Germinal center (tissue), 1 donor: ENCODE results near the gene DMRT1.

Experiments
- DNase-seq: peaks from one replicate; pipeline ENCODE4 v3.0.0; 2012; ENCODE audit warnings: mixed read lengths, low spot score

DMRT1 gene

GRCh38 chr9:971901-972500 is 130.5 kb downstream of the DMRT1 start:
- DNase-seq, result peak; percentile 37

- DNase-seq, result no peak
Measured at GRCh38 chr9:972501-973294, 131.2 kb downstream of the DMRT1 start.

DNA sequence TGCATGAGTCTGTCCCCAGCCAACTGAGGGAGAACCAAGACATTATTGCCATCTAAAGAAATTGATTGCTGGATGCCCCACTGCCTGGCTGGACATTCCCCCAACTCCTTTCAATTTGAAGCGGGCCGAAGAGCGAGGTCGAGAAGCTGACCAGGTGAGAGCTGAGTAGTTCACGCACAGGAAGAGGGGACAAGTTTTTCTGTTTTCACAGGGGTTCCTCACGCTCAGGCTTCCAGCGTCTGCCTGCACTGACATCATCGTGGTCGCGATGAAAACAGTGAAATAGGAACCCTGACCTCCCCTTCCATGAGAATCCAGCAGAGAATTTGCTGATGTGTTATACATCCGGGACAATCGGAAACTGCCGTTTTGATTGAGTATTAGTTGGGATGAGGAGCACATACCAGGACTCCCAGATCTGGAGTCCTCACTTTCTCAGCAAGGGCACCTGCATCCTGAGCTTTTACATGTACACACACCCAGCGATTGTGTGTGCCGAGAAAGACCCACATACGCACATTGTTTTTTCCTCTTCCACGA is 131.9 kb downstream of the DMRT1 start:
- DNase-seq, result no peak

GRCh38 chr9:974031-974995 is 132.8 kb downstream of the DMRT1 start:
- DNase-seq, result no peak

DNA sequence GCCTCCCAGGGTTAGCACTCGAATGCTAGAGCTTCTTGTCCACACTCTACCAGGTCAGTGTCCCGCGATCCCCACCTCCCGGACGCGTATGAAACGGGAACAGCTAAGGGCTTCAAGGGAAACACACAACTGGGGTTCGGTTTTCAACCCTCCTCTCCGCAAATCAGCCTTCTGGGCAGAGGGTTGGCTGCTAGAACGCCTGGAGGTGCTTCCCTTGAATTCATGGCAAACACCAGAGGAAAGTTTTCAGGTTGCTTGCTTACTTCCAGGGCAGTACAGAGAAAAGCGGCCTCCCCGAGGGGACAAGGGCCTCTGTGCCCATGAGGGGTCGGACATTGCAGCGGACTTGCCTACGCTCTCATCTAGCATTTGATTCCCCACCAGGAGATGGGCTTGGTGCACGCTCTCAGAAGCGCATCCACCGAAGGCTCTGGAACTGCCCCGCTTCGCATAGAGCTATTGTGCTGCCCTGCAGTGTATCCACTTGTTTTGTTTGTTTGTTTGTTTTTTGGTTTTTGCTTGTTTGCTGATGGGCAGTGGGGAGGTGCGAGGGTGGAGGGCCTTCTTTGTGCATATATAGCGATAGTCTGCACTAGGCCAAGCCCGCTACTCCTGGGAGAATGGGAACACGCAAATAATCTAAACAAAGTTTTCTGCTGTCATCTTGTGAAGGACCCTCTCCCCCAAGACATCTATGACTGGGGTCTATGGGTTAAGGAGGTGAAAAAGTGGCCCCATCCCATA is 133.7 kb downstream of the DMRT1 start:
- DNase-seq, result no peak

DNA sequence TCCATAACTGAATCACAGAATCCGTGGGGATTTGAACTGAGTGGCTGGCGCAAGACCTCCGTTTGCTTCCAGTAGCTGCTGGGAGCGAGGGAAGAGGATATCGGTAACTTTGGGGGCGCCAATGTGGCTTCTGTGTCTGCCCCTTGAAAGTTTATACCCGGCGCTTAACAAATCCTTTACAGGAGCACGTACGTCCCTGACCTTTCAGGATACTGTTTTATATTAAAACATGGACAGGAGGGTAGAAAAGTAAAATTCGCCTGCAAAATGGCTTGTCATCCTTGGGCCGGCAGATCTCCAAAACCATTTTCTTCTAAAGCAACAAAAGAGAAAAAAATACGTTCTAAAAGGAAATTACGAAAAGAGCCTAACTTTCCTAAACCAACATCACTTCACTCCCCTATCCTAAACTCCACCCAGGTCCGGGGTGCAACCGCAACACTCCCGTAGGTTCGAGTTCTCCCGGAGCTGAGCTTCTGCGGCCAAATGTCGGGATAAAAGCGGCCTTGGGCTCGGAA is 134.3 kb downstream of the DMRT1 start:
- no peak for DNase-seq

GRCh38 chr9:976258-976942 is 134.9 kb downstream of the DMRT1 start, which contains the start of gene DMRT3:
TSS of gene DMRT3 (plus strand) at chr9:976655. CDS start at chr9:977002, 347 bp downstream.
- no peak for DNase-seq

- DNase-seq, result no peak
Measured at GRCh38 chr9:976943-977837, 135.7 kb downstream of the DMRT1 start.

DNA sequence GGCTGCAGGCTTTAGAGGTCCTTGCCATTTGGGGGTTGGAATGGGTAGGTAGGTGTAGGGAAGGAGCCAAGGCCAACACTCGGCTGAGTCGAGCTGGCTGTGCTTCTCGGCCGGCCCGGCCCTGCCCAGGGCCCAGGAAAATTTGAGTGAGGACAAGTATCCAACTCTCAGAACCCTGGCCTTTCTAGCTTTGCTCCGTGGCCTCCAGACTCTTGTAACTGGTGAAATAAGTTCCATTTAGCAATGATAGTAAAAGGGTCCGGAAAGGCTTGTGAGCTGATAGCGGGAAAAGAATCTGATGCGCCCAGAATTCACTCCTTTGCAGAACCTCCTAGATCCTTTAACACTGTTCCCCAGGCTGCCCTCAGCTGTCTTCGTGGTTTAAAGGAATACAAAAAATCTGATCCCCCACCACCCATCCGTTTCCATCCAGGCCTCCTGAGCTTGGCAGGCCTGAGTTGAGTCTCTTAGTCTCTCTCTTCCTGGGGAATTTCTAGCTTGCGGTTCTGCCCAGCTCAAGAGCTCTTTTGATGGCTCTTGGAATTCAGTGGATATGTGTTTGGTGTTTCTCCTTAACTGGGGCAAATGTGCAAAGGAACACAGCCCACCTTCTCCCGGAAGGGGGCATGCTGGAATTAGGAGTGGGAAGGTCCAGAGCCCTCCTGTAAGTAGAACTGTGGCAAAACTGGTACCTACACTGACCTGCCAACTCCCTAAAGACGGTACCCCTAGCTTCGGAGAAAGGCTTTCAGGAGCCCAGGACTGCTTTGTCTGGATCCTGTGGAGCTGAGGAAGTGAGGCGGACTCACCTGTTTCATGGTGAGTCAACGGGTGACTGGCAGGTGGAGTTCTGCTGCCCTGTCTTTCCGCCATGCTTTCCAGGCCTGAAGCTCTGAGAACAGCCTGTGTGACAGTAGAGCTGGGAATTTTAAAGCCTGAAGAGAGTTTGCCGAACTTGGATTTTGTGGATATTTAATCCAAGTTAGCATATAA is 136.6 kb downstream of the DMRT1 start:
- DNase-seq, result no peak

GRCh38 chr9:979983-980382 is 138.5 kb downstream of the DMRT1 start:
- DNase-seq, result no peak

DNA sequence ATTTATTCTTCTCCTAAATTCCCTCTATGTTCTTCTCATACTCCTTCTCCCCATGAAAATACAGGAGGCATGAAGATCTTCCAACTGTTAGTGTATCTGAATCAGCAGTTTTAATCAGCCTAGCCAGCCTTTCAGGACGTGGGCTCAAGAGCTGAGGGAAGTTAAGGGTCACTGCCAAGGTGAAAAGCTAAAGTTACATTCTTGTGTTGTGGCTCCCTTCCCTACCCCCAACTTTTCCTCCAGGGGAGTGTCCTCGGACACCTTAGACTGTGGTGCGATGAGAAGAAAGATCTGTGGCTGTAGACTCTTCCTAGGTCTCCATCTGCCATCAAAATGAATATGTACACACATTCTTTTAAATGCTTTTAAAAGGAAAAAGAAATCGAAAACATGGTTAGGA is 139.1 kb downstream of the DMRT1 start:
- no peak for DNase-seq

DNA sequence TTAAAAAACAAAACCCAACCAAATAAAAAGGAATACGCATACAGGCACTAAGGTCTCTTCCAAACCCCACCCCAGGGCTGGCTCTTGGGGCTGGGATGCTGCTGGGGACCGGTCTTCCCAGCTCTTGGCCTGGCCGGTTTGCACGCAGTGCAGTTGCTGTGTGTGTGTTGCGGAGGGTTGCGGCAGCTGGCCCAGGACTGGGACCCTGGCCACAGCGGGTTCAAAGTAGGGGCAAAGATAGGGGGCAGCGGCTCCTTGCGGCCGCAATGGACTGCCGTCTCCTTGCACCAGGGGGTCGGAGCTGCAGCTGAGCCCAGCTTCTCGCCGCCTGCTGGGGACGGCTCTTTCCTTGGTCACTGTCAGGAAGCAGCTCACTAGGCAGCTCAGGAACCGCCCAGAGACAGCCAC is 140.0 kb downstream of the DMRT1 start:
- no peak for DNase-seq

DNA sequence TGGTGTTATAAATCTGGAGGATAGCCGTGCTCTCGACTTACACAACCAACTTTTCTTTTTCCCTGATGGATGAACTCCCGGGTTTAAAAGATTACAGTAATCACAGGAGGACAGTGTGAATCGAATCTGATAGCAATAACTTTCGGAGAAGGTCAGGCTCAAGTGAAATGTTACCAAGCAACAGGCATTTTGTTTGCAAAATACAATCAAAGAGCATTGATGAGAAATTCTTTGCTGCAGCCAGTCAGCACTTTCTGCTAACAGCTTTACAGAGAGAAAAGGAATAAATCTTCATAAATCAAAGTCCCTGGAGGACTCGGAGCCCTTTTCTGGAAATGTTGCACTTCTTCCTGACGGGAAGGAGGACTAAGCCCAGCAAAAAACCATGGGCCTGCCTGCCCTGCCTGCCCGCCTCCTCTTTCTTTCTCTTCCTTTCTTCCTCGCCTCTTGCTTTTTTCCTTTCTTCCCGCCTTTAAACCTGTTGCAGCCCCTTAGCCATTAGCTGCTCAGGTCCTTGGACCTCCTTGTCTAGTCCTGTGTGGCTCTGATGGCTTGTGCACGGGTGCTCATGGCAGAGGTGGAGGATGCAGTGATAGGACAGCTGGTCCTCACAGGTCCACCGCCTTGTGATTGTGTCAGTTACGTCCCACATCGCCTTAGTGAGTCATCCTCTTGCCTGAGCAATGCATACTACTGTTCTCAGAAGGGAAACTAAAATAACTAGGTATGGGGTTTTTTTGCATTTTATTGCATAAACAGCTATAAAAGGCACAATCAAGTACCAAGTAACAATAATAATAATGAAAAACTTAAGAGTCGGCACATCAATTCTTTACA is 141.1 kb downstream of the DMRT1 start:
- no peak for DNase-seq

- no peak for DNase-seq
Measured at GRCh38 chr9:994005-994404, 152.5 kb downstream of the DMRT1 start.

DNA sequence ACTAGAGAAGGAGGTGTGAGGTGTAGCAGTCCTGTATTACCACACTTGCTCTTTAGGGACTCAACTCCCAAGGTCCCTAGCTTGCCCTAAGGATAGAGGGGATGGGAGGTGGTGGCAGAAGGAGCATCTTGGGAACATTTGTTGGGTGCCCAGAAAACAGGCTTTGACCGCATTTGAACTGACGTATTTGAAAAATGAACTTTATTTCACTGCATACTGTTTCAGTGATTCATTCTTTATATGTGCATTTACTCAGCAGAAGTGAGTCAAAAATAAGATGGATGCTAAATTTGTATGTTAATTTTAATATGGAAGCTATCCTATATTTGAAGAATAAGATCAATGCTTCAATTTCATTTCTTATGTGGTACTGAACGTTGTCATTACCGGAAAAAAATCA is 153.7 kb downstream of the DMRT1 start:
- DNase-seq, result no peak

DNA sequence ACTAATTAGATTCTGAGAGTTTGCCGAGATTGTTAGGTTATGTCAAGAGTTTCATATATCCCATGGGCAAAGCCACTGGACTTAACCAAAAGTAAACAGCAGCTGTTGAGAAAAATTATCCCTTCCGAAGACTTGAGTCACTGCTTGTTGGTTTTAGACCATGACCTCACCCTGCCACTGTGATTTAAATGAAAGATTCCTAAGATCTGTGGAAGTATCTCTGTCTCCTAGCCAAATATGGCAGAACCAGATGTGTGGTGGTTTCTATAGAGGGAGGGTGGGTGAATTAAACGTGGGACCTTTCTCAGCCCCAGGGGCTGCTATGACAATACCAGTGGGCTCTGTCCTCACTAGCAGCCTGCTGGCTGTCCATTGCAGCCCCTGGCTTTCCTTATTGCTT is 154.3 kb downstream of the DMRT1 start:
- DNase-seq, result no peak
